ENCODE measurements around the gene ACOT8.
A peak's percentile ranks its signal among the peaks of the same experiment; 100 is the strongest.
"Not testable (repeated sequence)": the region's sequence is repeated elsewhere in the genome, so short reads cannot be mapped to it uniquely, and the experiment has no call there.

Gene ACOT8

DNA sequence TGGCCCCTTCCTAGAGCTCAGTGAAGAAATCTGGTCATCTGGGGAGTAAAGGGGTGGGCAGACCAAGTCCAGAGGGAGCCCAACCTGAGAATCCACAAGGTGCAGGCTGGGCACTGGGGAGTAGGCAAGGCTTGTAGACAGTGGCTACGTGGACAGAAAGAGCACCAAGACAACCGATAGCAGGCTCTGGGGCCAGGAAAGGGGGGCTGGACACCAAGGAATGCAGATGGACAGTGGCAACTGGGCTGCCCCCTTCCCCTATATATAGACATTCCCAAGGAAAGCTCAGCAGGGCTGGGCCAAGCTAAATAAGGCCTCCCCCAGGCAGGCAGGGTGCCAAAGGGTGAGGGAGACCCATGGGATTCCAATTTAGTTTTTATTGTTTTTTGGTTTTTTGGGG, 28.6 kb downstream of the ACOT8 start:
- DNase-seq (ENCODE audit: low read depth in 2 of 2, low spot score in 1 of 2), result no peak

DNA sequence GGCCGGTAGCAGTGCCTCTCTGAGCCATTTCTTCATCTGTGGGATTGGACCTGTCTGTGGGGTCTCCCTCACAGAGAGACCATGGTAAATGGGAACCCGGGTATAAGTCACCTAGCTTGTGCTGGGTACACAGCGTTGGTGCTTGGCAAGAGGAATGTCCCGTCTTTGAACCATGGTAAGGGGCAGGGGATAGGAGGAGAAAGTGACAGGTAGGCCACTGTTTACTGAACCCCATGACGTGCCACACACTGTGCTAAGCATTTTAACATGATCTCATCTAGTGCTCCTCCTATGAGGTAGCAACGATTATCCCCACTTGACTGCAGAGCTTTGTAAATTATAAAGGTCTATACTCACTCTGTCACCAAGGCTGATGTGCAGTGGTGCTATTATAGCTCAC, 29.5 kb downstream of the ACOT8 start:
- no peak for DNase-seq (ENCODE audit: low read depth in 2 of 2, low spot score in 1 of 2)

DNA sequence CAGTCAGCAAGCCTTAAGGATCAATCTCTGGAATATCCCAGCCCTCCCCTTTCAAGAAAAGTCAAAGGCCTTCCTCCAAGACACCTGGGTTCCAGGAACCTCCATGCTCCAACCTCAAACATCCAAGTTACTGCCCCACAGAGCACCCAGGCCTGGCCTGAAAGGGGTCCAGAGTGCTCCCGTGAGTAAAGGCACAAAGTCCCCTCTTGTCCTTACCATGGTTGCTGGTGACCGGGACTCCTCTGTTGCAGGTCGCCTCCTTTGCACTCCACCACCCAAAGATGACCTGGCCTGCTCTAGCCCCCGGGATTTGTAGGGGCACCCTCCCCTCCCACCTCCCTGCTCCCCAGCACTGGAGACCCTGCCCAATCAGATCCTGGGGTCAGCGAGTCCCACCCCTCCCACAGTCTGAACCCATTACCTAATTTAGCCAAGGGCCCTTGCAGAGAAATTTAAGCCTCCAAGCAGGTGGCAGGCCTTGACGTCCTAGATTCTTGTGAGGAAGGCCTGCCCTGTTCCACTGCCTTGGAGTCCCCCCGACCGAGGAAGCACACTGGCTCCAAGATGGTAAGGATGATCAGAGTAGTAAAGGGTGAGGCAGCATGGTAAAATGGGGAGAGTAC, 30.1 kb downstream of the ACOT8 start, which contains the start of gene TNNC2:
TSS of gene TNNC2 (minus strand) at position 283 of the 623 bp plus-strand sequence. CDS start at position 219, 64 bp downstream.
- DNase-seq (ENCODE audit: low read depth in 2 of 2, low spot score in 1 of 2), result no peak

DNA sequence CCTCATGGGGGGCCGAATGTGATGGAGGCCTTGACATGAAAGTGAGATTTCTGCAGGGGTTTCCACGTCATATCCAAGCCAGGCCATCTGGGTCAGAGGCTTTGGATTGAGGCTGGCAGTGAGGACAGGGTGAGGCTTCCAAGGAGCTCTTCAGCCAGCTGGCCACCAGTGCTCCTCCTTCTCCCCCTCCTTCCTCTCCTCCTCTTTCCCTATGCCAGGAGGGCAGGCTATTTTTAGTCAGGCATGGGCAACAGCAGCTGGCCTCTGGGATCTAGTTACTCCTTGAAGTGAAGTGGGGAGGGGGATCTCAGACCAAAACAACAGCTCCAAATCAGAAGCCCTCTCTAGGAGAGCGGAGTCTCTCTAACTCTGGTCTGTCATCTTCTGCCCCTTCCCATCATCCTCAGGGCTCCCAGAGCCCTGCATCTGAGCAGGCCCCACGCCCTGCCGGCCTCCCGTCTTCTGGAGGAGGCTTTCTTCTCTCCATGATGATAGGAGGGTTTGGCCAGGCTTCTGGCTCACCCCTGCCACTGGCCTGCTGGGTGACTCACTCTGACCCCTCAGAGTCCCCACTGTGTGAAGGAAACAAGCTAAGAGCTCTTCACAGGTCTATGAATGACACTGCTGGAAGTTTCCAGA, 30.7 kb downstream of the ACOT8 start:
- no peak for DNase-seq (ENCODE audit: low read depth in 2 of 2, low spot score in 1 of 2)

DNA sequence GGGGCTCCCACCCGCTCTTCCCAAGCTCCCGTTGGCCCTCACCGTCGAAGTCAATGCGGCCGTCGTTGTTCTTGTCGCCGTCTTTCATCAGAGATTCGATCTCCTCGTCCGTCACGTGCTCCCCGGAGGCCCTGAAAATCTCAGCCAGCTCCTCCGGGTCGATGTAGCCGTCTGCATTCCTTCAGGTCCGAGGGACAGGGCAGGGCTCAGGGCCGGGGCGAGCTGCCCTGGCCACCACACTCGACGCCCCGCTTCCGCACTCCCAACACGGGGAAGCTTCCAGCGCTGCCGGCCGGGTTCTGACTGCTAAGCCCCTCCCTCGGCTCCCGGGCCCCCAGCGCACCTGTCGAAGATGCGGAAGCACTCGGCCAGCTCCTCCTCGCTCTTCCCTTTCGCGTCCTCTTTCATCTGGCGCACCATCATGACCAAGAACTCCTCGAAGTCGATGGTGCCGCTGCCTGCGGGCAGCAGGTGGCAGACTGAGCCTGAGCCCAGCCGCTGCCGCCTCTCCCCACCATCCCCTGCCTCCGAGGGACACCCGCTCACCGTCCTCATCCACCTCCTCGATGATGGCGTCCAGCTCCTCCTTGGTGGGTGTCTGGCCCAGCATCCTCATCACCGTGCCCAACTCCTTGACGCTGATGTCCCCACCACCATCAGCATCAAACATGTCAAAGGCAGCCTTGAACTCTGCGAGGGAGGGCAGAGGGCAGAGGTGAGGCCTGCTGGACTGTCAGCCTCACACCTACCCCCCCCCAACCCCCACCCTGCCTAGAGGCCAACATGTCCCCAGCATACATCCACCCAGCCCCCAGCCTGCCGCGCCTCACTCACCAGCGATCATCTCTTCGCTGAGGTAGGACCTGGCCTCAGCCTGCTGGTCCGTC, 33.0 kb downstream of the ACOT8 start:
- DNase-seq (ENCODE audit: low read depth in 2 of 2, low spot score in 1 of 2), result peak in 1 of 2 donors; percentile 21

DNA sequence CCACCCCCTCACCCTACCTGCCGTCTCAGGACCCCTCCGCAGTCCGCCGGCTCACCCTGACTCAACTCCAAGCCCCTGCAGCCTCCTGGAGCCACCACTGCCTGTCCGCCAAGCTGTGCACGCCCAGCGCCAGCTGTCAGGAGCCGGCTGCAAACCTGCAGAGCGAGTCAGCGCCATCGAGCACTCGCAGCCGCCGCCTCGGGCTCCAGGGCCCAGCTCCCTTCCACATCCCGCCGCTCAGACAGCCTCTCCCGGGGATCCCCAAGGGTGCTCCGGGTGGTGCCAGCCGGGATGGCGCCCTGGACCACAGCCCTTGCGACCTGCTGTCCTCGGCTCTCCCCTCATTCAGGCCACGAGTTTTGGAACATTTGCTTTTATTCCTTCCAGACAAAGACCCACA, 34.3 kb downstream of the ACOT8 start:
- no peak for DNase-seq (ENCODE audit: low read depth in 2 of 2, low spot score in 1 of 2)

DNA sequence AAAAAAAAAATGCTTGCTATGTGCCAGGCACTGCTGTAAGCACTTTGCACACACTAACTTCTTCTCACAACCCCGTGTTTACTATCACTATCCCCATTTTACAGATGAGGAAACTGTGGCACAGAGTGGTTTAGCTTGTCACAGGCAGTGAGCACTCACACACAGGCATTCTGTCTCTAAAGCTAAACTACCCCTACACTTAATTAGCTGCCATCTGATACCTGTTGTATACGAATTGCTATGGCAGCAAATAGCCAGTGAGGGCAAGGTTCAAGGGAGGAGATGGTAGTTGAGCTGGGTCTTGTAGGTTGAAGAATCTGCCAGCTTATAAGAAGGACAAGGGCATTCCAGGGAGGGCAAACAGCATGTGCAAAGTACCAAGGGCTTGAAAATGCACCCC, 35.2 kb downstream of the ACOT8 start:
- no peak for DNase-seq (ENCODE audit: low read depth in 2 of 2, low spot score in 1 of 2)

DNA sequence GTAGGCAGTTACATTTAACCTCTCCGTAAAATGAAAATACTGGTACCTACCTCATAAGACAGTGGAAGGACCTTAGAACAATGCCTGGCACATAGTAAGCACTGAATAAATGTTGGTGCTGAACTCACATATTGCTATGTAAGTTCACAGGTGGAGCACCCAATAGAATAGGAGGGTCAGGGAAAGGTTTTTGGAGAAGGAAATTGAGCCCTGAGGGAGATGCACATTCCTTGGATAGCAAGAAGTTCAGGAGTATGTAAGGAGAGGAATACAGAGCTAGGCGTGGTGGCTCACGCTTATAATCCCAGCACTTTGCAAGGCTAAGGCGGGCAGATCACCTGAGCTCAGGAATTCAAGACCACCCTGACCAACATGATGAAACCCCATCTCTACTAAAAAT, 37.7 kb downstream of the ACOT8 start:
- DNase-seq (ENCODE audit: low read depth in 2 of 2, low spot score in 1 of 2), result no peak

DNA sequence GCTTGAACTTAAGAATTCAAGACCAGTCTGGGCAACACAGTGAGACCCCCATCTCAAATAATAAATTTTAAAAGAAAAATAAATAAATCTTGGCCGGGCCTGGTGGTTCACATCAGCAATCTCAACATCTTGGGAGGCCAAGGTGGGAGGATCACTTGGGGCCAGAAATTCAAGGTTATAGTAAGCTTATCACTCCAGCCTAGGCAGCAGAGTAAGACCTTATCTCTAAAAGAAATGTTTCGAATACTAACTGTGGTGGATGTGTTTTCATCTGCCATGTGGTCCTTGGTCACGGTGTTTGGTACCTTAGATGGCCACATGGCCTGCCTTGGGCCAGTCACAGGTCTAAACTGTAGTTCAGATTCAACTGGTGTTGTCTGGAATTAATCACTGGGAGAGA, 39.0 kb downstream of the ACOT8 start:
- no peak for DNase-seq (ENCODE audit: low read depth in 2 of 2, low spot score in 1 of 2)

DNA sequence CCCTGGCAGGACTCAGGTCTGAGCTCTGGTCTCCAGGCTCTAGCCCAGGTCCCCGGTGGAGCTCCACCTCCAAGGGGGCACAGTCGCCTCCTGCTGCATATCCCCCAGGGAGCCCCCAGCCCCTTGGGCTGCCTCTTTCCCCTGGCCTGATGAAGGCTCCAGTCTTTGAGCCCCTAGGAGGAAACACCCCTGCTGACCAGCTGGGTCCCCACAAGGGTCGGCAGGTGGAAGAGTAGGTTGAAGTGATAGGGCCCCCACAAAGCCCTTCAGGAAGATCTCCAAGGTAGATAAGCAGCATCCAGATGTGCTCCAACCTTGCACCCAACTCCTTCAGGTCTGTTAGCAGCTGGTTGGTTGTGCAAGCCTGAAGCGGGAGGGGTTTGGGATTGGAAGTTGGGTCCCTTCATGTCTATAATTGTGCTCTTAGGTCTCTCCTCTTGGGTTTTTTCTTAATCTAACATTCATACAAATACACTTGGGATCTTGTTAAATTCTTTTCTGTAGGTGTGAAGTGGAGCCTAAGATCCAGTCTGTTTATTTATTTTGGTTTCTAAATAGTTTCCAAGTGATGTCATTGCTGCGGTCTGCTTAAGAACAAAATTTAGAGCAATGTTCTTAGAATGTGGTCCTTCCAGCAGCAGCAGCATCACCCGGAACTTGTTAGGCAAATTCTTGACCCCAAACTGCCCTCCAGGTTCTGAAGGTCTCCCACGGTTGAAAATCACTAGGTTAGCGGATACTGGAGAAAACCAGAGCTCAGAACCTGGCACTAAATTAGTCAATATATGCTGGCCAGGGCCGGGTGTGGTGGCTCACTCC, 39.6 kb downstream of the ACOT8 start:
- DNase-seq (ENCODE audit: low read depth in 2 of 2, low spot score in 1 of 2), result no peak

DNA sequence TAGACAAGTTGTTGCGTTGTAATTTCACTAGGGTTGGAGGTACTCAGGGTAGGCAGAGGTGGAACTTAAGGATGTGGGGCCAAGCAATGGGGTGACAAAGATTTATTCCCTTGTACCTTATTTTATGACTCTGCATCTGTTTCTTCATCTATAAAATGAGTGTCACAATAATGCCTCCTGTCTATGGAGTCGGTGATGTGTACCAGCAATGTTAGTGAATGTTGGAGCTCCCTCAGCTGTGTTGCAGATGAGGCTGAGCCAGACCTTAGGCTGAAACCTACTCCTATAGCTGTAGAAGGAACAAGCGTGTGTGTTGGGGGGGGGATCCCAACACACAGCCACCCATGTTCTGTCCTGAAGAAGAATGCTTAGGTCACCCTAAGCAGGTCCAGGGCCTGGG, 40.2 kb downstream of the ACOT8 start:
- DNase-seq (ENCODE audit: low read depth in 2 of 2, low spot score in 1 of 2), result no peak

DNA sequence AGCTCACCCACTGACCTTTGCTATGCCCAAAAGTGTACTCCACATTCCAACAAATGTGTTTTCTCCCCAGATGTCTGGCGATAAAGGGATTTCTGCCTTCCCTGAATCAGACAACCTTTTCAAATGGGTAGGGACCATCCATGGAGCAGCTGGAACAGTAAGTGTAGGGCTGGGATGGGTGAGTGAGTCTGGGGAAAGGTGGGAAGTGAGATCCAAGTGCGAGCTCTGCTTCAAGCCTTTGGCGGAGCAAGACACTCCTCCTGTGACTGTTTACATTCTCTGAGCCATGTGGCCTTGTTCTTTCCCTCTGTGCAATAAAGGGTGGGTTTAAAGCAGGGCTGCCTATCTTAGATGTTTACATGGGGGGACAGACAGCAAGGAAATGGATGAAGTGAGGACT, 42.9 kb downstream of the ACOT8 start:
- DNase-seq (ENCODE audit: low read depth in 2 of 2, low spot score in 1 of 2), result no peak

DNA sequence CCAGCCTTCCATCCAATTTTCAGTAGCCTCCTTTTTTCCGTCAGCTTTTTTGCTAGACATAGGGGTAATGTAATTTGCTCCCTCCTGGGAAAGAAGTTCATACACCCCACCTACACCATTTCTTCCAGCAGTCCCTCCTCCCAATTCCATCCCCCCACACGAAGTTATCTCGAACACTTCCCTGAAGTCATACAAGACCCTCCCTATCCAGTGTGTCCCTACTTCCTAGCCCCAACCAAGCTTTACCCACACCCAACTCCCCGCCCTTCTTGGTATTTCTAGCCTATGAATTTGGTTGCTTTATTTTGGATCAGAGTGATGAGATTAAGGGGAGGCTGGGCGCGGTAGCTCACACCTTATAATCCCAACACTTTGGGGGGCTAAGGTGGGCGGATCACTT, 43.7 kb downstream of the ACOT8 start:
- no peak for DNase-seq (ENCODE audit: low read depth in 2 of 2, low spot score in 1 of 2)

DNA sequence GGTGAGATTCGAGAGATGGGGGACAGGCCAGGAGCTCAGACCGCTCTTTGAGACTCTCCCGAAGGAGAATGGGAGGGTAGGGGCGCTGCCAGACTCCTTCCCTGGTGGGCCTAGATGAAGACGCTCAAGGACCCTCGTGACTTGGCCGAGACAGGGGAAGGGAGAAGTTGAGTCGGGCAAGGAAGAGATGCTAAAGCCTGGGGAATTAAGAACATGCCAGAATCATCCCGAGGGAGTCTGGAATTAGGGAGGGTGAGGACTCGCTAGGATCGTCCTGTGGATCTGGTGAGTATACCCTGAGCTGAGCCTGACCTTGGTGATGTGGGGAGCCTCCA, 44.2 kb downstream of the ACOT8 start:
- no peak for DNase-seq (ENCODE audit: low read depth in 2 of 2, low spot score in 1 of 2)

DNA sequence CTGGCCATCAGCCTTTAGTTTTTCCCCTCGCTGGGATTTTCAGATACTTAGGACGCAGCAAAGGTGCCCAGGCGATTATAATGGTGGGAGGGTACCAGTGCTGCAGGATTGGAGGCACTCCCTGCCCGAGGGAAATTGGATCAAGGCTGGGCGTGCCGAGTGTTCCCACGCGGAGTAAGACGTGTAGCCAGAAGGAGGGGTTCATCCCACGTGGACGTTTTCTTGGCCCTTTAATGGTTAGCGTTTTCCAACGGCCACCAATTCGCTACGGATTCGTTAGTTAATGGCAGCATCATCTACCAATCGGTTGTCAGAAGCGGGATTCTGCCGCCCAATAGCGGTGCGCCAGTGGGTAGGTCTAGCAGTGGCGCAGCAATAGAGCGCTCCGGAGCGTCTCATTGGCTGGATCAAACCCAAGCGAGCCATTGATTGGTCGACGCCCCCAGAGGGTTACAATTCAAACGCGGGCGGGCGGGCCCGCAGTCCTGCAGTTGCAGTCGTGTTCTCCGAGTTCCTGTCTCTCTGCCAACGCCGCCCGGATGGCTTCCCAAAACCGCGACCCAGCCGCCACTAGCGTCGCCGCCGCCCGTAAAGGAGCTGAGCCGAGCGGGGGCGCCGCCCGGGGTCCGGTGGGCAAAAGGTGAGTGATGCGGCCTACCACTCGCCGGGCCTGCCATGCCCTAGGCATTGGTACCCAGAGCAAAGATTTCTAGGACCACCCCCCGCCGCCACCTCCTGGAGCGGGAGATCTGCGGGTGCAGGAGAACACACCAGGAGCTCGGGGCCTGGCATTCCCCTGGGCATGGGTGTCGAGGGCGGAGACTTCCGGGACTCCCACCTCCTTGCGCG, 44.8 kb downstream of the ACOT8 start, which contains the start of gene UBE2C:
TSS of gene UBE2C (plus strand) at position 488 of the 849 bp plus-strand sequence. CDS start at position 540, 52 bp downstream.
- DNase-seq (ENCODE audit: low read depth in 2 of 2, low spot score in 1 of 2), result peak; percentile 72 to 87

DNA sequence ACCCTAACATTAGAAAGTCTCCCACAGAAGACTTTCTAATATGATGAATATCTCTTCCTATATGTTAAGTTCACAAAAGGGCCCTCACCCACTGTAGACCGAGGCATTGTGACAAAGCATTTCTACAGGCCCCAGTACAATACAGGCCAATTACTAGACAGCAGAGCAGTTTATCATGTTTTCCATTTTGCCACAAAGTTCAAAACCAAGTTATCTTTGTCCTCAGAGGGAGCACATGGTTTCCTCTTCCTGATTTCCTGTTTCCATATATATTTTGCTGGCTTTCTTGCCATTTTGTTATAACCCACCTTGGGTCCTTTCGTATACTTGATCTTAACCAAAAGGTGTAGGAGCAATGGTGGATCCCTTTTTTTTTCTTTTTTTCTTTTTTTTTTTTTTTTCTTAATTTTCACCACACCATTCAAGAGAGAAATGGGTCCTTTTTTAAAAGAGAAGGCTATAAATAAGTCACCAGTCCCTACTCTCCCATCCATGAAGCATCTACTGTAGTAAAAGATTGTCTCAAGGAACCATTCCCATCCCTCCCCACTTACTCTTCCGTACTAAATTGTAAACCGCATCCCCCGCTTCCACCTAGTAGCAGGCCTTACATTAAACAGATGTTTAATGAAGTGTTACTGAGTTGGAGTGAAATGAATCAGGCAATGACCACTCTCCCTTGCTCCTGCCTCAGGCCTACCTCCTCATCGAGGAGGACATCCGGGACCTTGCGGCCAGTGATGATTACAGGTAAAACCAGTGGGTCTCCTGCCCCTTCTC, 46.8 kb downstream of the ACOT8 start:
- no peak for DNase-seq (ENCODE audit: low read depth in 2 of 2, low spot score in 1 of 2)

DNA sequence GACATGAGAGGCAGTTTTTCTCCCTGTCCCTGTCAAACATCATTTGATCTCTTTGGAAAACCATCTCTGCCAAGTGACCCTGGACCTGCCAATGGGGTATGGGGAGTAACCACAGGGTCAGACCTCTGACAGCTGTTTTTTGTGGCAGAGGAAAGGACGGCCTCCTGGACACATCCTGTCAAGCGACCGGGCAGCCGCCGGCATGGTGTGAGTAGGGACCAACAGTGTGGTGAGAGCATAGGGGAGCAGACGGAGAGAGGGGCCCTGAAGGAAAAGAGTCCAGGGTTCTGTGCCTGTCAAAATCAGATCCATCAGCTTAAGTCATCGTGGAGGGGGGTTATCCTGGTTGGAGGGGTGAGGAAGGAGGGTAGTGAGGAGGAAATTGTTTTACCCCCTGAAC, 55.3 kb downstream of the ACOT8 start:
- no peak for DNase-seq (ENCODE audit: low read depth in 2 of 2, low spot score in 1 of 2)

DNA sequence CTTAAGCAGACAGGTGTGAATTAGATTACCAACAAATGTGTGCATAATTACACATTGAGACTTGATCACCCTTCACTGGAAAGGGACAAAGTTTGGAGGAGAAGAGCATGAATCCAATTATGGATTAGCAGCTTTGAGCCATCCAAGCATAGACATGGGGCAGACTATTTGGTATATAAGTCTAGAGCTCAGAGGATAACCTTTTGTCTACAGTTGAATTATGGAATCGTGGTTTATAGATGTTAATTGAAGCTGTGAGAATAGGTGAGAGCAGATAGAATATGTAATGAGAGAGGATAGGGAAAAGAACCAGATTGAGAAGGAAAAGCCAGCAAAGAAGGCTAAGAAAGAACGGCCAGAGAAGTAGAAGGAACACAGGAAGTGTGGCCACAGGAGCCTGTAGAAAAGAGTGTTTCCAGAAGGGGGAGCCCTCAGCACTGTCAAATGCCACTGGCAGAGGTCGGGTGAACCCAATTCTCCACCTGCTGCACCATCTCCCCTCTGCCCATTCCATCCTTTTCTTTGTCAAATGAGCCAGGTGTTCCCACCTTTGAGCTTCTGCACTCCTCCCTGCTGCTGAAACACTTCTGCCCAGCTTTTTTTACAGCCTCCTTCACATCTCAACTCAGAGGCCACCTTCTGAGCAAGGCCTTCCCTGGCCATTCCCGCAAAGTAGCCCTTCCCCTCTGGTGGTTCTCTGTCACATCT, 58.1 kb downstream of the ACOT8 start:
- DNase-seq (ENCODE audit: low read depth in 2 of 2, low spot score in 1 of 2), result peak in 1 of 2 donors; percentile 17

DNA sequence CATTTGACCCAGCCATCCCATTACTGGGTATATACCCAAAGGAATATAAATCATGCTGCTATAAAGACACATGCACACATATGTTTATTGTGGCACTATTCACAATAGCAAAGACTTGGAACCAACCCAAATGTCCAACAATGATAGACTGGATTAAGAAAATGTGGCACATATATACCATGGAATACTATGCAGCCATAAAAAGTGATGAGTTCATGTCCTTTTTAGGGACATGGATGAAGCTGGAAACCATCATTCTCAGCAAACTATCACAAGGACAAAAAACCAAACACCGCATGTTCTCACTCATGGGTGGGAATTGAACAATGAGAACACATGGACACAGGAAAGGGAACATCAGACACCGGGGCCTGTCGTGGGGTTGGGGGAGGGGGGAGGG, 59.2 kb downstream of the ACOT8 start:
- not testable (repeated sequence) for DNase-seq (ENCODE audit: low read depth in 2 of 2, low spot score in 1 of 2)

Data from stimulated activated CD8-positive, alpha-beta memory T cell treated with anti-CD3 and anti-CD28 coated beads, Interleukin-4, amount 100 ng/mL, for 1 hour (primary cell).